GM21576 (cell line): ENCODE results near the gene EPS15.
"Not testable (repeated sequence)": the region's sequence is repeated elsewhere in the genome, so short reads cannot be mapped to it uniquely, and the experiment has no call there.

Experiments used
- ATAC-seq: cut with Tn5 transposase; IDR thresholded peaks from one replicate; pipeline ENCODE4 v1.9.1; 2021; ENCODE audit warnings: mild to moderate bottlenecking, moderate library complexity; ENCODE audit not compliant: unreplicated experiment

The EPS15 gene

GRCh38 chr1:51543858-51544257 lies 24.8 kb upstream of the EPS15 start:
- ATAC-seq: no peak

DNA sequence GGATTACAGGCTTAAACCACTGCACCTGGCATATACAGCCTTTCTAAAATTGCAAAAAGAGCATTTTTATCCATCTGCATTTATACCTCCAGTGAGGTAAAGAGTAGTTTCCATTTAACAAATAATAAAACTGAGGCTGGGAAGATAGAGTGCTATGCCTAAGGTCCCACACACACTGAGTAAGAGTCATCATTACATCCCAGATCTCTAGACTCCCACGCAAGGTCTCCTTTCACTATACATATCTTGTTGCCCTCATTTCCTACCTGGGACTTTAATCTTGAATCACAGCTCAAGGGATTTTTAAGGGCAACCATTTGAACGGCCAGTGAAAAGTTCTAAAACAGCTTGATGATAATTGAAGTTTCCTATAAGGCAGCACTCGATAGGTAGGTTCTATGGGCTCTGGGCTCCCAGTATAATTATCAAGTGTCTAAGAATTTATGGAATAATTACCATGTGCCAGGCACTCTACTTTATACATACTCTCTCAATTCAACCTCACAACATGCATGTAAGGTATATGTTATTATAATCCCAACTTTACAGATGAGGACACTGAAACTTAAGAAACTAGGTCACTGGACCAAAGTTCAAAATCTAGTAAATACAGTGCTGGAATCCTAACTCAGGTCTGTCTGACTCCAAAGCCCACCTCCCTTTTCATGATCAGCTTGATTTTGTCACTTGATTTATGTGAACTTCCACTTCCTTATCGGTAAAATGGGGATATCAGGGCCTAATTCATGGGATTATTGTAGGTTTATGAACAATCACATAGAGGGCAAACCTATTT lies 23.3 kb upstream of the EPS15 start:
- no peak for ATAC-seq

- ATAC-seq: no peak
Observed at GRCh38 chr1:51541313-51542050, 22.4 kb upstream of the EPS15 start.

DNA sequence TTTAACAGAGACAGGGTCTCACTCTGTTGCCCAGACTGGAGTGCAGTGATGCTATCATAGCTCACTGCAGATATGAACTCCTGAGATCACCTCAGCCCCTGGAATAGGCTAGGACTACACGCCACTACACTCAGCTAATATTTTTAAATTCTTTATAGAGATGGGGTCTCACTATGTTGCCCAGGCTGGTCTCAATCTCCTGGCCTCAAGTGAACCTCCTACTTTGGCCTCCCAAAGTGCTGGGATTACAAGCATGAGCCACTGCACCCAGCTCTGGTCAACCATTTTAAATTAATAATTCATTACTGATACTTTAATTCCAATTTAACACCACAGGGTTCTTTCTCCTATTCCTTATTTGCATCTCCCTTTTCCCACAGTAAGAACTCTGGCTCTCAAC lies 18.5 kb upstream of the EPS15 start:
- no peak for ATAC-seq

- peak; percentile 53 for ATAC-seq
Observed at GRCh38 chr1:51535006-51535592, 16.0 kb upstream of the EPS15 start.

GRCh38 chr1:51534447-51534846 lies 15.4 kb upstream of the EPS15 start:
- no peak for ATAC-seq

- no peak for ATAC-seq
Observed at GRCh38 chr1:51532853-51533252, 13.8 kb upstream of the EPS15 start.

DNA sequence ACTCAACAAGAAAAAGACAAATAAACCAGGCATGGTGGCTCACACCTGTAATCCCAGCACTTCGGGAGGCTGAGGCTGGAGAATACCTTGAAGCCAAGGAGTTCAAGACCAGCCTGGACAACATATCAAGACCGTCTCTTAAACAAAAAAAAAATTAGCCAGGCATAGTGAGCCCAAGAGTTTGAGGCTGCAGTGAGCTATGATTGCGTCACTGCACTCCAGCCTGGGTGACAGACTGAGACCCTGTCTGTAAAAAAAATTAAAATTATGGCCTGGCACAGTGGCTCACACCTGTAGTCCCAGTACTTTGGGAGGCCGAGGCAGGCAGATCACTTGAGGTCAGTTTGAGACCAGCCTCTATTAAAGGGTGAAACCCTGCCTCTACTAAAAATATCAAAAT lies 11.4 kb upstream of the EPS15 start:
- not testable (repeated sequence) for ATAC-seq

- no peak for ATAC-seq
Observed at GRCh38 chr1:51527144-51527543, 8.1 kb upstream of the EPS15 start.

- no peak for ATAC-seq
Observed at GRCh38 chr1:51526248-51526647, 7.2 kb upstream of the EPS15 start.

- ATAC-seq: no peak
Observed at GRCh38 chr1:51525295-51525694, 6.2 kb upstream of the EPS15 start.

DNA sequence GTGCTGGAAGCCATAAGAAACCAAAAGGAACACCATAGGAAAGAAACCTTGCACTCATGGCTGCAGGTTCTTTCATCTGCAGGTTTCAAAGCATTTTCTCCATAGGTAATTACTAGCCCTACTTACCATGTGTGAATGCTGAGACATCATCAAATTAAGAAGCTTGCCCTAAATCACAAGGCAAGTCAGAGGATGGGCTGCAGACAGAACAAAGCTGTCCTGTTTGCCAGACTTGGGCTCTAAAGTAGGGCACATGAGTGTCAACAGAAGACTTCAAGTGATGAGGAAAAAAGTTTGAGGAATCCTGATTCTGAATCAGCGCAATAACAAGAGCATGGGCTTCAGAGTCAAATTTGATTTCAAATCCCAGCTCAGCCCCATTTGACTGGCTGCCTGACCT lies 5.8 kb upstream of the EPS15 start:
- ATAC-seq: no peak

DNA sequence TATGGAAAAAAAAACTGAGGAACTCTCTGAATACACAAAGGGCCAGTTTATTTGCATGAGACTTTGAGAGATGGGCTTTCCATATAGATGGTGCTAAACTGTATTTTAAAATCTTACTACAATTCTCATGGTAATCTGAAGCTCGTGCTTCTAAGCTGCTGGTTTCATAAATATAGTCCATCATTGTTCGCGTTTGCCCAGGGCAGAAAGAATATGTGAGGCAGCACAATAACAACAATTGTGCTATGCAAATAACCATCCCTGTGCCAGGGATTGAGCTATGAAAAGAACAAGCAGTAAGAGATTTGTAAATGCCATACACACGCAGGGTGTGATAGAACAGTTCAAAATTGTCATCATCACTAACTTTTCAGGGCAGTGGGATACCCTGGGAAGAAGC lies 4.9 kb upstream of the EPS15 start:
- ATAC-seq: no peak

- no peak for ATAC-seq
Observed at GRCh38 chr1:51520700-51521248, 1.7 kb upstream of the EPS15 start.

DNA sequence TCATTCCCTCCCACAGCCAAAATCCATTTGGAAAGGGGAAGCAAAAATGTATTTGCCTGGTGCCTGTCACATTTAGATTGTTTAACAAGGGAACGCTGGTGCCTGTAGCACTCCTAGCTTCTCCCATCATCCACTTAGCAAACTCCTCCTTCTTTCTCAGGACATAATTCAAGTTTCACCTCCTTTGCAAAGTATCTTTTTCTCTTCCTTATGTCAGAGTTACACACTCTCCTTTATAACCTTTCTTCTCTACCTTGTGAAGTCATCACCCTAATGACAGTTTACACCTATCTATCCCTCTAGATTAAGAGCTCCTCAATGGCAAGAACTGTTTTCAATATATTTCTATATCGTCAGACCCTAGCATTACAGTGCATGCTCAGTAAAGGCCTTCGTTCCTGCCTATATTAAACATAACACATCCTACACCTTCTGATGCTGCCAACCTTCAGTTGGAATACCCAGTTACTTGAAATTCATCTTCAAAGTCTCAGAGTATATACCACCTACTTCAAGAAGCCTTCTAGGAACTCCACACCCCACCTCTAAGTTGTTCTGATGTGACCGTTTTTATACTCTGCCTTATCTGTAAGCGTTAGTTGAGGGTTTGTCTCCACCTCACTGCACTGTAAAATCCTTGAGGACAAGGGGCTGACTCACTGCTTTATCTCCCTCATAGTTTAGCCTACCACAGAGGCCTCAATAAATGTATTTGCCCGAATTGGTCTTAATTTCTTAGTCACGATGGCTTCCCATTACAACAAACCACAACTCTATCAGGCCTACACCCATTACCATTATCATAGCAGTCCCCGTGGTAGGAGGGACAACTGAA lies 1.0 kb upstream of the EPS15 start:
- no peak for ATAC-seq

- peak; percentile 33 for ATAC-seq
Observed at GRCh38 chr1:51518586-51519047, 449 bp downstream of the EPS15 start.

DNA sequence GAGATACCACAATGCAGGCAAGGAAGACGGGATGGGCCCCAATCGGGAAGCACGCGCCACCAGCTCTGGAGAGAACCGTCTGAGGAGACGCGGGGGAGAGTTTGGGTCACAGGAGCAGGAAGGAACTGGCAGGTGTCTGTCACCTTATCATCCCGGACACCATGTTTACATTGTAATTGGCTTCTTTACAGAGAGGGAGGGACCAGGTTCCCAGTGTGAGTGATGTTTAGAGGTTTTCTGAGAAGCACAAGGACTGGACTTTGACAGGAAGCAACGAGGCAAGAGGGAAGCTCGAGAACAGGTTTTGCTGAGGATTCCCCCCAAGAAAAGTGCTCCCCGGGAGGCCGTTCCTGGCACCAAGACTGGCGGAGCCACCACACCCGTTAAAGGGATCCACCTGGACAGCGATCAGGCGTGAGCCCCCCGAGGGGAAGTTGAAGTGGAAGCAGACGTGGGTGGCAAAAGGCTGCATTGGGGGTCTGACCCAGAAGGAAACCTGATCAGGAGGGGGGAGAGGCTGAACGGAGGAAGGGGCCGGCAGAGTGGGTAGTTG lies 957 bp downstream of the EPS15 start:
- ATAC-seq: peak; percentile 37

DNA sequence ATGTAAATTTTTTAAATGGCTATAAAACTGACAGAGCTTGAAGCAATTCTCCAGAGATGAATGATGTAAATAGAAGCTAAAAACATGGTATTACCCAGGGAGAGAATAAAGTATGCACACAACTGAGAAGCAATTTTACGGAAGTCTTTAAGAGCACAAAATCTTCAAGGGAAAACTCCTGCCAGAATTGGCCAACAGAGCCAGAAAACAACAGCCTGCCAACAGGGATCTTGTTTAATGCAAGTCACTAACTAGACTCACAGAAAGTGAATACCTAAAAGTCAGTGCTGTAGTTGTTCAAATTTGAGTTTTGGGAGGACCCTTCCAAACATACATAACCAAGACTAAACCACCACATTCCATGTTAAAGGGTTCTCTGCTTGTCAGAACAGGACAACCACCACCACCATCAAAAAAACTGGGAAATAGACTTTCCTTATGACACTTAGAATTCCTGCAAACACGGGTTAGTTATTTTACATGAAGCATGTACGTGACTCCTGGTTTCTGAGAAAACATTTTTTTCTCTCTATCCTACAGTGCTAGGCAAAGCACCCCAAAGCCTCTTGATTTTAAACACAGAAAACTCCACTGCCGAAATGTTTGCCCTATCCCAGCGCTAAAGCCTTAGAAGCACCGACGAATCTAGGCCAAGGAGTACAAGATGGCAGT lies 1.6 kb downstream of the EPS15 start:
- ATAC-seq: no peak

- no peak for ATAC-seq
Observed at GRCh38 chr1:51516649-51517158, 2.4 kb downstream of the EPS15 start.
